Measurements from ENCODE around the gene TLK1.

The TLK1 gene

GRCh38 chr2:170996316-170996715, 164.4 kb downstream of the TLK1 start:
- Histone ChIP-seq H3K9me3 (no peaks in the 10 kb centered on the region), H3K36me3 (no peaks in the 10 kb centered on the region; the same call in none of the 2 replicates), H3K4me1 (no peaks in the 10 kb centered on the region), H3K4me3 (ENCODE audit: low read depth, low read length) (no peak overlapping the region), H3K27me3 (no peaks in the 10 kb centered on the region)
- DNase-seq, result no peak
- TF ChIP-seq, protein P1, sequence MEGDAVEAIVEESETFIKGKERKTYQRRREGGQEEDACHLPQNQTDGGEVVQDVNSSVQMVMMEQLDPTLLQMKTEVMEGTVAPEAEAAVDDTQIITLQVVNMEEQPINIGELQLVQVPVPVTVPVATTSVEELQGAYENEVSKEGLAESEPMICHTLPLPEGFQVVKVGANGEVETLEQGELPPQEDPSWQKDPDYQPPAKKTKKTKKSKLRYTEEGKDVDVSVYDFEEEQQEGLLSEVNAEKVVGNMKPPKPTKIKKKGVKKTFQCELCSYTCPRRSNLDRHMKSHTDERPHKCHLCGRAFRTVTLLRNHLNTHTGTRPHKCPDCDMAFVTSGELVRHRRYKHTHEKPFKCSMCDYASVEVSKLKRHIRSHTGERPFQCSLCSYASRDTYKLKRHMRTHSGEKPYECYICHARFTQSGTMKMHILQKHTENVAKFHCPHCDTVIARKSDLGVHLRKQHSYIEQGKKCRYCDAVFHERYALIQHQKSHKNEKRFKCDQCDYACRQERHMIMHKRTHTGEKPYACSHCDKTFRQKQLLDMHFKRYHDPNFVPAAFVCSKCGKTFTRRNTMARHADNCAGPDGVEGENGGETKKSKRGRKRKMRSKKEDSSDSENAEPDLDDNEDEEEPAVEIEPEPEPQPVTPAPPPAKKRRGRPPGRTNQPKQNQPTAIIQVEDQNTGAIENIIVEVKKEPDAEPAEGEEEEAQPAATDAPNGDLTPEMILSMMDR (IDR thresholded peaks at IDR 0.05; ENCODE audit: low read depth, low read length), result no peak

GRCh38 chr2:170991398-170992182, 169.1 kb downstream of the TLK1 start:
- DNase-seq, result no peak
- H3K36me3 ChIP-seq, result no peaks in the 10 kb centered on the region; the same call in 1 of the 2 replicates
- TF ChIP-seq, protein P1 (IDR thresholded peaks at IDR 0.05; ENCODE audit: low read depth, low read length), result no peak
- H3K4me3 ChIP-seq (ENCODE audit: low read depth, low read length), result no peak overlapping the region
- no peaks in the 10 kb centered on the region for H3K27me3 ChIP-seq
- H3K4me1 ChIP-seq, result no peaks in the 10 kb centered on the region
- H3K9me3 ChIP-seq, result no peaks in the 10 kb centered on the region

DNA sequence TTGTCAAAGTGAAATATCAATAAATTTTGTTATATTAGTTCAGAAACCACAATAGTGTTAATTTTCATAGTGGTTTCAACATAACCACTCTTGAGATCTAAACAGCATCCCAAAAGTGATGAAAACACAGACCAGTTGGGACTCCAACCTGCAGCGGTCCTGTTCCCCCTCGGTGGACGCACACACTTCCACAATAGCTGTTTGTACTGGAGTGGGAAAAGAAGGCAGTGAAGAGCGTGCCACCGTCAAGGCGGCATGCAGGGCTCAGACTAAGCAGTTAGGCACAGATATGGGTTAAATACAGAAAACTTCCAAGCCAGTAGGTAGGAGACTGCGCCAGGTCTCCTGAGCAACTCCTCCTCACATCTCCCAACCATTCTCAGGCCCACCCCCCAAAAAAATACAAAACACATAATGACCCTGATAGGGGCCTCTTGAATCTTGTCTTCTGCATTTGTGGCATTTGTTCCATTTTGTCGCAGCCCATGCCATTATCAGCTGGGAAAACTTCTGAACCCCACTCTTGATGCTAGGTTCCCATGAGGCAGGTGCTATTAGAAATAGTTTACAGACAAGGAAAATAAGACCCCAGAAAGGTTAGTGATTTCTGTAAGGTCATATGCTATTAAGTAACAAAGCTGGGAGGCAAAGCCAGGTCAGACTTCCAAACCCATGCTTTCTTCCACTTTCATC, 174.0 kb downstream of the TLK1 start:
- Histone ChIP-seq H3K4me3 (ENCODE audit: low read depth, low read length) (no peak overlapping the region), H3K36me3 (no peaks in the 10 kb centered on the region), H3K27me3 (no peaks in the 10 kb centered on the region), H3K9me3 (no peaks in the 10 kb centered on the region), H3K4me1 (no peaks in the 10 kb centered on the region)
- no peak for DNase-seq
- TF ChIP-seq, protein P1 (IDR thresholded peaks at IDR 0.05; ENCODE audit: low read depth, low read length), result no peak

GRCh38 chr2:170985407-170985806, 175.3 kb downstream of the TLK1 start:
- H3K9me3 ChIP-seq, result no peaks in the 10 kb centered on the region
- no peak overlapping the region for H3K4me3 ChIP-seq (ENCODE audit: low read depth, low read length)
- H3K4me1 ChIP-seq, result no peaks in the 10 kb centered on the region
- H3K36me3 ChIP-seq, result no peaks in the 10 kb centered on the region
- no peaks in the 10 kb centered on the region for H3K27me3 ChIP-seq
- DNase-seq, result no peak
- TF ChIP-seq, protein P1 (IDR thresholded peaks at IDR 0.05; ENCODE audit: low read depth, low read length), result no peak

DNA sequence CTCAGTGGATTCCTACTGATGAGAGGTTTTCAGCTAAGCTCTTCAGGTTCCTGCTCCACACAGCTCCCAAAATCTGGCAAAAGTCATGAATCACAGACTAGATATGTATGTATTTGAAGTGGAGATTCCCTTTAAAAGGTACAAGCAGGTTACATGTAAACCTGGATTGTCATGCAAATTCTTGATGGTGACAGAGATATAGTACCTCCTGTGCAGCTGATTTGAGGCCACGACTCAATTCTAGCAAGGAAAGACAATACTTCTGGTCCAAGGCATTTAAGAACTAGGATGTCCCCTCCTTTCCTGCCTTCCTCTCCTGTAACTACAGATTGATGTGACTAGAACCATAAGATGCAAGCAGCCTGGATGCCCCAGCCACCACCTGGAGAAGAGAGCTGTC, 176.6 kb downstream of the TLK1 start:
- no peaks in the 10 kb centered on the region for H3K27me3 ChIP-seq
- TF ChIP-seq, protein P1 (IDR thresholded peaks at IDR 0.05; ENCODE audit: low read depth, low read length), result no peak
- H3K4me1 ChIP-seq, result no peaks in the 10 kb centered on the region
- no peak overlapping the region for H3K4me3 ChIP-seq (ENCODE audit: low read depth, low read length)
- no peak for DNase-seq
- no peaks in the 10 kb centered on the region for H3K9me3 ChIP-seq
- H3K36me3 ChIP-seq, result no peaks in the 10 kb centered on the region

- Histone ChIP-seq H3K4me3 (ENCODE audit: low read depth, low read length) (no peak overlapping the region), H3K4me1 (no peaks in the 10 kb centered on the region), H3K9me3 (no peaks in the 10 kb centered on the region), H3K27me3 (no peaks in the 10 kb centered on the region), H3K36me3 (no peaks in the 10 kb centered on the region)
- TF ChIP-seq, protein P1 (IDR thresholded peaks at IDR 0.05; ENCODE audit: low read depth, low read length), result no peak
- no peak for DNase-seq
Measured at GRCh38 chr2:170975943-170976270, 184.8 kb downstream of the TLK1 start.

Measured in BE2C (cell line).